ENCODE data around the gene COL6A6.

The COL6A6 gene

DNA sequence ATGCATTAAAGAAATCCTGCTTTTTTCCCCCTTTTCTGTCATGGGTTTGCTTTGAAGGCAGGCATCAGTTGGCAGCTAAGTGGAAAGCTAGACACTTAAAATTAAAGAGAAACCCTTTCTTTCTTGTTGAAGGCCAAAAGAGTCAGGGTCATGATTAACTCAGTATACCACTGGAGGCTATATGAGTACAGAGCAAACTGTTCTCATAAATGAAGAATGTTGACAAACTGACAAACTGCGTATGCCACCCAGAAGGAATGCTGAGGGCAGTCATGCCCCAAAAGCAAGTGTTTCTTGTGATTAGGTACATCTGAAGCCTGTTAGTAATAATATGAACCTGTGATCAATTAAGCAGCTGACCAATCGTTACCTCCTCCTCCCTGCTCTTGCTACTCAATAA, 43.6 kb upstream of the COL6A6 start:
- no peaks in the 10 kb centered on the region for H3K27me3 ChIP-seq (ENCODE audit: low read length)

DNA sequence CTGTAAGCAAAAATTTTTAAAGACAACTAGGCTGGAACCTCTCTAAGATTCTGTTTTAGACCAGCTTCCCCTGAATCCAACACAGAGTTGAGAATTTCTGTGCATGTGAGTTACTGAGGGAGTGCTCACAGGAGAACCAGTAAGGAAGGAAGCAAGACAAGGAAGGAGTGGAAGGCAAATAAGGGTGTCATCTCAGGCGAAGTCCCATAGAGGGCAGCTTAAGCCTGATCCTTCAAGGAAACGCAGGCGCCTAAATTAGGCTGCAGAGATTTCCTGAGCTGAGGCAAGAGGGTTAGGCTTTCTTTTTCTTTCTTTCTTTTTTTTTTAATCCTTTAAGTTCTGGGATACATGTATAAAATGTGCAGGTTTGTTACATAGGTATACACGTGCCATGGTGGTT, 36.2 kb upstream of the COL6A6 start:
- no peak overlapping the region for H2AFZ ChIP-seq (ENCODE audit: low read depth, low read length, severe bottlenecking)
- H3K4me3 ChIP-seq (ENCODE audit: insufficient read depth, low read length, poor library complexity, severe bottlenecking): no peak overlapping the region
- no peaks in the 10 kb centered on the region for H3K36me3 ChIP-seq (ENCODE audit: low read length)
- no peaks in the 10 kb centered on the region for H3K27me3 ChIP-seq (ENCODE audit: low read length)
- H4K20me1 ChIP-seq (ENCODE audit: low read depth, low read length): no peaks in the 10 kb centered on the region
- H3K9ac ChIP-seq (ENCODE audit: low read length): no peak overlapping the region
- H3K9me2 ChIP-seq (replicated peaks; ENCODE audit: insufficient read depth, low read length): no peaks in the 10 kb centered on the region
- H3K9me3 ChIP-seq (ENCODE audit: insufficient read depth, low read length): no peaks in the 10 kb centered on the region
- no peak overlapping the region for H3K4me2 ChIP-seq (ENCODE audit: low read depth, low read length, poor library complexity, severe bottlenecking)
- TF ChIP-seq, protein P1, sequence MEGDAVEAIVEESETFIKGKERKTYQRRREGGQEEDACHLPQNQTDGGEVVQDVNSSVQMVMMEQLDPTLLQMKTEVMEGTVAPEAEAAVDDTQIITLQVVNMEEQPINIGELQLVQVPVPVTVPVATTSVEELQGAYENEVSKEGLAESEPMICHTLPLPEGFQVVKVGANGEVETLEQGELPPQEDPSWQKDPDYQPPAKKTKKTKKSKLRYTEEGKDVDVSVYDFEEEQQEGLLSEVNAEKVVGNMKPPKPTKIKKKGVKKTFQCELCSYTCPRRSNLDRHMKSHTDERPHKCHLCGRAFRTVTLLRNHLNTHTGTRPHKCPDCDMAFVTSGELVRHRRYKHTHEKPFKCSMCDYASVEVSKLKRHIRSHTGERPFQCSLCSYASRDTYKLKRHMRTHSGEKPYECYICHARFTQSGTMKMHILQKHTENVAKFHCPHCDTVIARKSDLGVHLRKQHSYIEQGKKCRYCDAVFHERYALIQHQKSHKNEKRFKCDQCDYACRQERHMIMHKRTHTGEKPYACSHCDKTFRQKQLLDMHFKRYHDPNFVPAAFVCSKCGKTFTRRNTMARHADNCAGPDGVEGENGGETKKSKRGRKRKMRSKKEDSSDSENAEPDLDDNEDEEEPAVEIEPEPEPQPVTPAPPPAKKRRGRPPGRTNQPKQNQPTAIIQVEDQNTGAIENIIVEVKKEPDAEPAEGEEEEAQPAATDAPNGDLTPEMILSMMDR (IDR thresholded peaks at IDR 0.05; ENCODE audit: insufficient read depth, low read length, poor library complexity, severe bottlenecking): no peak
- no peak for TF ChIP-seq EZH2phosphoT487 (conservative IDR thresholded peaks at IDR 0.05; ENCODE audit: low read length)
- H3F3A ChIP-seq (ENCODE audit: insufficient read depth): no peaks in the 10 kb centered on the region
- no peaks in the 10 kb centered on the region for H3K79me2 ChIP-seq (ENCODE audit: insufficient read depth, low read length)
- H3K27ac ChIP-seq (ENCODE audit: low read depth, low read length): no peak overlapping the region

More for the DNA sequence above, 43.6 kb upstream of the COL6A6 start:
- no peak overlapping the region for H2AFZ ChIP-seq (ENCODE audit: low read depth, low read length, severe bottlenecking)
- 0 out of 2 replicates have a peak, but pooled peaks cover 3% of the 10 kb centered on the region for H3K9me2 ChIP-seq (replicated peaks; ENCODE audit: insufficient read depth, low read length)
- no peaks in the 10 kb centered on the region for H4K20me1 ChIP-seq (ENCODE audit: low read depth, low read length)
- H3K4me2 ChIP-seq (ENCODE audit: low read depth, low read length, poor library complexity, severe bottlenecking): no peak overlapping the region
- H3K36me3 ChIP-seq (ENCODE audit: low read length): no peaks in the 10 kb centered on the region
- H3K79me2 ChIP-seq (ENCODE audit: insufficient read depth, low read length): no peaks in the 10 kb centered on the region
- H3K27ac ChIP-seq (ENCODE audit: low read depth, low read length): no peak overlapping the region
- H3K4me3 ChIP-seq (ENCODE audit: insufficient read depth, low read length, poor library complexity, severe bottlenecking): no peak overlapping the region
- H3F3A ChIP-seq (ENCODE audit: insufficient read depth): no peaks in the 10 kb centered on the region
- H3K9me3 ChIP-seq (ENCODE audit: insufficient read depth, low read length): no peaks in the 10 kb centered on the region
- no peak overlapping the region for H3K9ac ChIP-seq (ENCODE audit: low read length)
- TF ChIP-seq EZH2phosphoT487 (conservative IDR thresholded peaks at IDR 0.05; ENCODE audit: low read length): no peak
- TF ChIP-seq, protein P1 (IDR thresholded peaks at IDR 0.05; ENCODE audit: insufficient read depth, low read length, poor library complexity, severe bottlenecking): no peak

DNA sequence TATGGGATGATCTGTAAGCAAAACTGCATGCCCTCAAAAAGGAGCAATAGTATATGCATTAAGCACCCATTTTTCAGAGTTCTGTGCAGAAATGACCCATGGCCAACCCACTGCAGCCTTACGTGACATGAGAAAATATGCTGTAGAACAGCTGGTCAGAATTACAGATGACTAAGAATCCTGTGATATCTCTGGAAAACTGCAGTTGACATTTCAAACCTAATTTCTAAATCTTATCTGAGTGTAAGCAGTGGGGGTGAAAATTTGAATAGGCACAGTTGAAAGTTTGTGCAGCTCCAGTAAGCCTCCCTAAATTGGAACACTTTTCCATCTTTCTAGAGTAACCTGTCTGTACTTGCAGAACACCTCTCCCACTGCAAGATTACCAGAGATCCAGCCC, 28.7 kb upstream of the COL6A6 start:
- H3K9ac ChIP-seq (ENCODE audit: low read length): no peak overlapping the region
- H3K4me2 ChIP-seq (ENCODE audit: low read depth, low read length, poor library complexity, severe bottlenecking): no peak overlapping the region
- H3K9me2 ChIP-seq (replicated peaks; ENCODE audit: insufficient read depth, low read length): no peaks in the 10 kb centered on the region
- H4K20me1 ChIP-seq (ENCODE audit: low read depth, low read length): no peaks in the 10 kb centered on the region
- H3K27me3 ChIP-seq (ENCODE audit: low read length): no peaks in the 10 kb centered on the region
- H3K36me3 ChIP-seq (ENCODE audit: low read length): no peaks in the 10 kb centered on the region
- H3K27ac ChIP-seq (ENCODE audit: low read depth, low read length): no peak overlapping the region
- H3K9me3 ChIP-seq (ENCODE audit: insufficient read depth, low read length): no peaks in the 10 kb centered on the region
- TF ChIP-seq EZH2phosphoT487 (conservative IDR thresholded peaks at IDR 0.05; ENCODE audit: low read length): no peak
- TF ChIP-seq, protein P1 (IDR thresholded peaks at IDR 0.05; ENCODE audit: insufficient read depth, low read length, poor library complexity, severe bottlenecking): no peak
- no peak overlapping the region for H2AFZ ChIP-seq (ENCODE audit: low read depth, low read length, severe bottlenecking)
- H3F3A ChIP-seq (ENCODE audit: insufficient read depth): no peaks in the 10 kb centered on the region
- no peak overlapping the region for H3K4me3 ChIP-seq (ENCODE audit: insufficient read depth, low read length, poor library complexity, severe bottlenecking)
- H3K79me2 ChIP-seq (ENCODE audit: insufficient read depth, low read length): no peaks in the 10 kb centered on the region

All from SU-DHL-6 (cell line).